Mucosa of descending colon (tissue), 3 donors: ENCODE data around the gene RALGPS1. TPM values are rescaled to one million over a fixed set of nuclear protein-coding genes. Genes with fewer than 3 reads are reported as not detected.

Source experiments
- ATAC-seq: fragments of 200-7000 bp; cut with Tn5 transposase; one replicate; pipeline ENCODE4 v1.9.1; 2020; ENCODE audit warnings: mild to moderate bottlenecking, moderate library complexity
- DNase-seq, 3 donors: peaks; one replicate each; pipeline ENCODE4 v3.0.0-alpha.2; 2020
- H3K36me3 ChIP-seq: fragments of 200-600 bp; one replicate; pipeline ENCODE4 v1.8.0; 2021; ENCODE audit warnings: low read depth, mild to moderate bottlenecking
- H3K4me1 ChIP-seq: fragments of 200-600 bp; one replicate; pipeline ENCODE4 v1.8.0; 2021; ENCODE audit warnings: low read depth, mild to moderate bottlenecking
- H3K4me3 ChIP-seq: fragments of 200-600 bp; one replicate; pipeline ENCODE4 v1.8.0; 2021; ENCODE audit warnings: mild to moderate bottlenecking
- H3K9me3 ChIP-seq: fragments of 200-600 bp; one replicate; pipeline ENCODE4 v1.8.0; 2021; ENCODE audit warnings: mild to moderate bottlenecking
- intact Hi-C, 2 donors: fragments of 100-400 bp; cut with DNase I in 1 of 2; cut with micrococcal nuclease in 1 of 2; formaldehyde crosslinking; loops; one replicate each; pipeline versions ENCODE4 v1.11.0 to v1.11.1; 2022; cut with DNase I, micrococcal nuclease
- total RNA-seq, 3 donors: library from RNA; stranded (reverse); fragmentation: NEBNext Ultra II Directional in 2 of 3; extraction: Animal tissue kit (Norgen Biotek cat#: 25700) in 2 of 3; gene quantifications; one replicate each; pipeline versions ENCODE4 v1.2.1 to v1.2.4, GENCODE V29; 2021 to 2023
- TF ChIP-seq, protein P1 (sequence below): fragments of 200-600 bp; IDR thresholded peaks from one replicate; pipeline ENCODE4 v1.8.0; 2022; ENCODE audit warnings: antibody characterized with exemption, mild to moderate bottlenecking
- donor health status: DM: no; HTN: no; CAD: no; lungs with moderate emphysema.
- donor health status: DM: no; HTN: no; CAD: no.
- donor health status: DM: no; HTN: yes; CAD: no.

RALGPS1 gene
- total RNA-seq, 3 donors from 2014 or later = 31.3 to 55.4 (median 32.1) TPM

- H3K36me3 ChIP-seq = no peaks in the 10 kb centered on the region
- H3K9me3 ChIP-seq = no peaks in the 10 kb centered on the region
- intact Hi-C loops = no loop called here
- H3K4me3 ChIP-seq = no peak overlapping the region
- ATAC-seq (no peak), DNase-seq (no peak)
- TF ChIP-seq, protein P1, sequence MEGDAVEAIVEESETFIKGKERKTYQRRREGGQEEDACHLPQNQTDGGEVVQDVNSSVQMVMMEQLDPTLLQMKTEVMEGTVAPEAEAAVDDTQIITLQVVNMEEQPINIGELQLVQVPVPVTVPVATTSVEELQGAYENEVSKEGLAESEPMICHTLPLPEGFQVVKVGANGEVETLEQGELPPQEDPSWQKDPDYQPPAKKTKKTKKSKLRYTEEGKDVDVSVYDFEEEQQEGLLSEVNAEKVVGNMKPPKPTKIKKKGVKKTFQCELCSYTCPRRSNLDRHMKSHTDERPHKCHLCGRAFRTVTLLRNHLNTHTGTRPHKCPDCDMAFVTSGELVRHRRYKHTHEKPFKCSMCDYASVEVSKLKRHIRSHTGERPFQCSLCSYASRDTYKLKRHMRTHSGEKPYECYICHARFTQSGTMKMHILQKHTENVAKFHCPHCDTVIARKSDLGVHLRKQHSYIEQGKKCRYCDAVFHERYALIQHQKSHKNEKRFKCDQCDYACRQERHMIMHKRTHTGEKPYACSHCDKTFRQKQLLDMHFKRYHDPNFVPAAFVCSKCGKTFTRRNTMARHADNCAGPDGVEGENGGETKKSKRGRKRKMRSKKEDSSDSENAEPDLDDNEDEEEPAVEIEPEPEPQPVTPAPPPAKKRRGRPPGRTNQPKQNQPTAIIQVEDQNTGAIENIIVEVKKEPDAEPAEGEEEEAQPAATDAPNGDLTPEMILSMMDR = no peak
- H3K4me1 ChIP-seq = no peaks in the 10 kb centered on the region
Observed at GRCh38 chr9:127177231-127177630, 262.6 kb downstream of the RALGPS1 start.

GRCh38 chr9:127177665-127178265 is 263.2 kb downstream of the RALGPS1 start:
- intact Hi-C loops = no loop called here
- DNase-seq = no peak
- H3K4me1 ChIP-seq = no peaks in the 10 kb centered on the region
- ATAC-seq = no peak
- H3K9me3 ChIP-seq = no peaks in the 10 kb centered on the region
- TF ChIP-seq, protein P1 = no peak
- H3K4me3 ChIP-seq = no peak overlapping the region
- H3K36me3 ChIP-seq = no peaks in the 10 kb centered on the region

- intact Hi-C loops = no loop called here
- Histone ChIP-seq H3K9me3 (no peaks in the 10 kb centered on the region), H3K36me3 (no peaks in the 10 kb centered on the region), H3K4me1 (no peaks in the 10 kb centered on the region), H3K4me3 (no peak overlapping the region)
- no peak for DNase-seq
- TF ChIP-seq, protein P1 = no peak
- ATAC-seq = no peak
Observed at GRCh38 chr9:127178686-127179632, 264.4 kb downstream of the RALGPS1 start.

DNA sequence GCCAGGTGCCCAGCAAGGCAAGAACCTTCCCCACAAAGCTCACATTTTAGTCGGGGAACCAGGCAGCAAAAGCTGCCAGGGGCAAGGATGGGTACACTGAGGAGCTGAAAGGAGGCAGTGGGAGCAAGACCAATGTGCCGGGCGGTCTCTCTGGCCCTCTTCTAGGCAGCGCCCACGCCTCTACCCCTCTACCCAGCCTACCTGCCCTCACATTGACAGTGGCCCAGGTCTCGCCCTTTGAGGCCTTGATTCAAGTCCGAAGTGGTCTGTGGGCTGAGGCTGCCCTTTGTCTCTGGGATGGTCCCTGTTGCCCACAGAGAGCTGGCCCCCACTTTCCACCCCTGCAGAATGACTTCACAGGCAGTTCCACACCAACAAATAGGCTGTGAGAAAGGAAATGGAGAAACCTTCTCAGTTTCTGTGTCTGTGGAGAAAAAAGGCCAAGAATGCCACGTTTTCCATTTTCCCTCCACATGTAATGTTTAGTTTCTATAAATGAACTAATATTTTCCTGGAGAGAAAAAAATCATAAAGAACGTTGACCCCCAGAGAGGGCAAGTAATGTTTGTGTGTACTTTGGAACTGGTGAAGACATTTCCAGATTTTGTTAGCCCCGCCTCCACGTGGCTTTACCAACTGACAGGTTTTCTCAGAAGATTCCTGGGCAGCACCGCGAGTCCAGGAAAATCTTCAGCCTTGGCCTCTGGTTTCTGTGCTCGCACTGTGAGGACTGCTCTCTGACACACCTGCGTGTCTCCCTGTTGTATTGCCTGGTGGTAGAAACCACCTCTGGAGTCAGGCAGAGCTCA is 265.3 kb downstream of the RALGPS1 start:
- intact Hi-C loops = no loop called here
- TF ChIP-seq, protein P1 = no peak

GRCh38 chr9:127180457-127181314 is 266.1 kb downstream of the RALGPS1 start:
- Histone ChIP-seq H3K36me3 (no peaks in the 10 kb centered on the region), H3K9me3 (no peaks in the 10 kb centered on the region), H3K4me3 (no peak overlapping the region), H3K4me1 (no peaks in the 10 kb centered on the region)
- ATAC-seq (no peak), DNase-seq (no peak)
- intact Hi-C loops = no loop called here
- TF ChIP-seq, protein P1 = no peak

More for the DNA sequence above, 265.3 kb downstream of the RALGPS1 start:
- no peaks in the 10 kb centered on the region for H3K9me3 ChIP-seq
- H3K4me1 ChIP-seq = no peaks in the 10 kb centered on the region
- H3K4me3 ChIP-seq = no peak overlapping the region
- no peaks in the 10 kb centered on the region for H3K36me3 ChIP-seq
- ATAC-seq (no peak), DNase-seq (no peak)
